ENCODE data around the gene ESPN.

The ESPN gene

DNA sequence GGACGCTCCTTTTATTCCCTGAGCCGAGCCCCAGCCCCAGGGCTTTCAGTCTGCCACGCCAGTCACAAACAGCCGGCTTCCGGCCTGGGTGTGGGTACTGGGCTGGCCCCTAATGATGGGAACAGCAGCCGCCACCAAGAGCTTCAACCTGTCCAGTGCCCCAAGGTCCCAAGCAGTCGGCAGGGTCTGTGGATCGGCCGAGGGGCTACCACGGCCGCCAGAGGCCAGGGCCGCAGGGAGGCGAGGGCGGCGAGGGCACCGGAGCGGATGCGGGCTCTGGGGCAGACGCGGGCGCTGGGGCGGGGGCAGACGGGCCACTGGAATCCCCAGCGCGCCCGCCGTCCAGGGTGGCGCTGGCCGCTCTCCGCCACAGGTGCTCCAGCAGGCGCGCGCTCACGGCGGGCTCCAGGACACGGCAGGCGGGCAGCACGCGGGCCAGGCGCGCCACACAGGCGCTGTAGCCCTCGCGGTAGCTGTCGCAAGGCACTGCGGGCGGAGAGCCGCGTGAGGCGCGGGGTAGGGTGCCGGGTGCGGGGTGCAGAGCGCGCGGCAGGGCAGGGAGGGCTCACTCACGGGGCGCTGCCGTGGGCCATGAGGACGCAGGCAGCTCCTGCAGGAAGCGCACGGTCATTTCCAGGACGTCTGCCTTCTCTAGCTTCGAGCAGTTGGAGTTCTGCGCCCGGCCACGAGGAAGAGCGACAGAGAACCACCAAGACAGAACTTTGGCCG lies 5.7 kb upstream of the ESPN start:
- Histone ChIP-seq H3K9me3 (ENCODE audit: control insufficient read depth, low read length) (no peaks in the 10 kb centered on the region), H3K9ac (no peak overlapping the region), H3K4me2 (ENCODE audit: low read length) (no peak overlapping the region), H3K4me3 (ENCODE audit: low read depth, low read length) (peak overlapping the region; percentile 5), H3K27ac (no peak overlapping the region), H3K27me3 (ENCODE audit: control insufficient read depth, insufficient read depth, low read length) (no peaks in the 10 kb centered on the region), H3K36me3 (ENCODE audit: control insufficient read depth, insufficient read depth, low read length) (no peaks in the 10 kb centered on the region), H3K79me2 (no peaks in the 10 kb centered on the region), H2AFZ (peak overlapping the region; percentile 22), H3K4me1 (peaks cover 1% of the 10 kb centered on the region)
- no peak for TF ChIP-seq CTCF (IDR thresholded peaks at IDR 0.05)

GRCh38 chr1:6419397-6419803 lies 5.2 kb upstream of the ESPN start:
- Histone ChIP-seq H3K27me3 (ENCODE audit: control insufficient read depth, insufficient read depth, low read length) (no peaks in the 10 kb centered on the region), H3K4me1 (peaks cover 5% of the 10 kb centered on the region), H3K4me2 (ENCODE audit: low read length) (peak overlapping the region; percentile 48), H3K9ac (no peak overlapping the region), H2AFZ (peak overlapping the region; percentile 28), H3K4me3 (ENCODE audit: low read depth, low read length) (peak overlapping the region; percentile 5), H3K36me3 (ENCODE audit: control insufficient read depth, insufficient read depth, low read length) (no peaks in the 10 kb centered on the region), H3K9me3 (ENCODE audit: control insufficient read depth, low read length) (no peaks in the 10 kb centered on the region), H3K79me2 (no peaks in the 10 kb centered on the region), H3K27ac (no peak overlapping the region)
- TF ChIP-seq CTCF (IDR thresholded peaks at IDR 0.05) = no peak

DNA sequence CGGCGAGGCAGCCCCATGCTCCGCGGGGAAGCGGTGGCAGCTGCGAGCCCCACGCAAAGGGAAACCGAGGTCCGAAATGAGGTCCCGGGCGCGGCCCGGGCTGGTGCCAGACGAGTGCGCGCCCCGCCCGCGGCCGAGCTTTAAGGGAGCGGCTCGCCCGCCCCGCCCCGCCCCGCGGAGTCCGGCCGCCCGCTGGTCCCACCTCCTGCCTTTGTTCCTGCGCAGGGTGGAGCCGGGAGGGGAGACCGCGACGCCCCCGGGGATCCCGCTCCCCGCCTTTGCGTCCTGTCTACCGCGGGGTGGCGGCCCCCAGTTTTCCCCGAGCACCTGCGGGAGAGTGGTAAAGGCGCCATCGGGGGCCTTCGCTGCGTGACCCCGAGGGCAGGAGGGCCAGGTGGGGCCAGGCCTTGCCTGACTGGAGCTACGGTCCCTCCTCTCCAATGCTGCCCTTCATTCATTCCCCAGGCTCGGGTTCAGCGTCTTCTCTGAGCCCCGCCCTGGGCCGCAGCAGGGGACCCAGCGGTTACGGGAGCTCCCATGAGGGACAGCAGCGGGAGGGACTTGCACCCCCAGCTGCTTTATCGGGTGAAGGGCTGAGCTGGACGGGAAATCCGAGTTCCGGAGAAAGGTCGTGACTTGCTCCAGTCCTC lies 4.6 kb upstream of the ESPN start, which contains the start of gene HES2:
HES2 (minus strand) TSS at position 116 of the 650 bp plus-strand sequence; CDS start at position 17, 99 bp downstream.
- Histone ChIP-seq H3K4me3 (ENCODE audit: low read depth, low read length) (peak within 1 kb of the TSS; percentile 5), H3K9ac (no peak within 1 kb of the TSS), H3K36me3 (ENCODE audit: control insufficient read depth, insufficient read depth, low read length) (no peaks in the 10 kb centered on the region), H2AFZ (peak within 1 kb of the TSS; percentile 28), H3K4me2 (ENCODE audit: low read length) (peak within 1 kb of the TSS; percentile 48), H3K27me3 (ENCODE audit: control insufficient read depth, insufficient read depth, low read length) (no peaks in the 10 kb centered on the region), H3K79me2 (no peaks in the 10 kb centered on the region), H3K27ac (no peak within 1 kb of the TSS), H3K9me3 (ENCODE audit: control insufficient read depth, low read length) (no peaks in the 10 kb centered on the region), H3K4me1 (peaks cover 5% of the 10 kb centered on the region)
- no peak for TF ChIP-seq CTCF (IDR thresholded peaks at IDR 0.05)

DNA sequence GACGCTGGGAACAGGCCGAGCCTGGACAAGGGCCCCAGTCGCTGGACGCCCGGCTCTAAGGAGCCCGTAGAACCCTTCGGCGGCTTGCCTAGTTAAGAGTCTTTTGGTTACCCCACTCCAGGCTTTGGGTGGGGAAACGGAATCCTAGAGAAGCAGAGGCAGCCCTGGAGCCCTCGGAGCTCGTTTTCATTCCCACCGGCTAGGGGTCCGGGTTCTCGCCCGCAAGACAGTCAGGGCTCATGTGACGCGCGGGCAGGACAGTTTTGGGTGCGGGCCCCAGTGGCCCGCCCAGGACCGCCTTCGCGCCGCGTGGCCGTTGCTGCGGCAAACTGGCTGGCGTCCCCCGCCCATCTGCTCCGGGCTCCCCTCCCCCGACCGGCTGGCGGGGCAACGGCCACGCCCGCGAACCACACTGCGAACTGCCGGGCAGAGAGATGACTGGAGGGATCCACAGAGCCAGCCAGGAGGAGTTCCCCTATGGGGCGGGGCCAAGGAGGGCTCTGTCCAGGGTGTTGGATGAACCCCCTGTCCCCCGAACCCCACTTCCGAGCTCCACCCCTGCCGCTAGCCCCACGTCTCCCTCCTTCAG lies 4.0 kb upstream of the ESPN start:
- Histone ChIP-seq H3K4me1 (peaks cover 5% of the 10 kb centered on the region), H3K4me3 (ENCODE audit: low read depth, low read length) (no peak overlapping the region), H3K4me2 (ENCODE audit: low read length) (no peak overlapping the region), H3K9ac (no peak overlapping the region), H3K27ac (no peak overlapping the region), H3K27me3 (ENCODE audit: control insufficient read depth, insufficient read depth, low read length) (no peaks in the 10 kb centered on the region), H3K79me2 (no peaks in the 10 kb centered on the region), H3K36me3 (ENCODE audit: control insufficient read depth, insufficient read depth, low read length) (no peaks in the 10 kb centered on the region), H2AFZ (no peak overlapping the region), H3K9me3 (ENCODE audit: control insufficient read depth, low read length) (no peaks in the 10 kb centered on the region)
- TF ChIP-seq CTCF (IDR thresholded peaks at IDR 0.05) = no peak

Data from parathyroid adenoma (tissue), 2 donors.